HG03354 (cell line): ENCODE data around the gene CELSR1.

Experiments used
- ATAC-seq: cut with Tn5 transposase; IDR thresholded peaks from one replicate; pipeline ENCODE4 v1.9.1; 2021; ENCODE audit warnings: mild to moderate bottlenecking; ENCODE audit not compliant: unreplicated experiment, poor library complexity, severe bottlenecking

CELSR1 gene

DNA sequence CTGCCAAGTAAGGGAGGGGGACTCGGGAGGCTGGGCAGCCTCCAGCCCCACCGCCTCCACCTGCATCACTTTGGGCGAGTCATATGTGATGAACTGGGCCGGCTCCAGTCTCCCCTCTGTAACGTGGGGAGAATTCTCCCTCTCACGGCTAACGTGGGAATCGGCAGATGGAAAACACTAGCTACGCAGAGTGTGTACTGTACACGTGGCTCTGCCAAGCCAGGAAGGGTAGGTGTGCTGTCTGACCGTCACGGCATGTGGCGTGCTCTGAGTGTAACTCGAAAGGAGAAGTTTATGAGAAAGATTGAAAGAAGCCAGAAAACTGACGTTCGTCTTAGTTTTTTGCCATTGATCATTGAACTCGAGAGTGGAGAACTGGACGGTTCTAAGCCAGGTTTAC is 188.2 kb downstream of the CELSR1 start:
- no peak for ATAC-seq

DNA sequence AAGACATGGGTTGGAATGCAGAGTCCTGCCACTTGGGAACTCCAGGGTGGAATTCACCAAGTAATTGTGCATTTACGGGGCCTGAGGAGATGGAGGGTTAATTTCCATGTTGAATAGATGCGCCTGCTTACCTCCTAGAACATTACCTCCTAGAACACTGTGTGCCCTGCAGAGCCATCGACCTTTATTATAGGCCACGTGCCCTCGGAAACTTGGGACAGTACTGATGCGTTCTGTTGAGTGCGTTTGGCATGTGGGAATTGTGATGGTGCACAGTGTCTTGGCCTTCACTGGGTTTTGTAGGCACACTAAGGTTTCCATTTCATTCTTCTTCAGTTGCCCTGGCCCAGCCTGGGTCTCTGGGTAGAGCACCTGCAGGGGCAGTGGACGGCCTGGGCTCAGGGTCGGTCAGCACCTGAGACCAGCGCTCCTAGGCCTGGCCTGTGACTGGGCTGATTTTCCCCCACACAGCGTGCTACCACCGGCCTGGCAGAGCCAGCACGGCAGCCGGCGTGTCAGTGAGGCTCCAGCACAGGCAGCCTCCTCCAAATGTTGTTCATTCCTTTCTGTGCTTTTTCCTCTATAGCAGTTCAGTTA is 189.2 kb downstream of the CELSR1 start:
- ATAC-seq: no peak

GRCh38 chr22:46347646-46348045 is 189.8 kb downstream of the CELSR1 start:
- ATAC-seq: no peak

GRCh38 chr22:46346680-46347405 is 190.6 kb downstream of the CELSR1 start:
- ATAC-seq: no peak

- no peak for ATAC-seq
Measured at GRCh38 chr22:46340676-46341075, 196.7 kb downstream of the CELSR1 start.

DNA sequence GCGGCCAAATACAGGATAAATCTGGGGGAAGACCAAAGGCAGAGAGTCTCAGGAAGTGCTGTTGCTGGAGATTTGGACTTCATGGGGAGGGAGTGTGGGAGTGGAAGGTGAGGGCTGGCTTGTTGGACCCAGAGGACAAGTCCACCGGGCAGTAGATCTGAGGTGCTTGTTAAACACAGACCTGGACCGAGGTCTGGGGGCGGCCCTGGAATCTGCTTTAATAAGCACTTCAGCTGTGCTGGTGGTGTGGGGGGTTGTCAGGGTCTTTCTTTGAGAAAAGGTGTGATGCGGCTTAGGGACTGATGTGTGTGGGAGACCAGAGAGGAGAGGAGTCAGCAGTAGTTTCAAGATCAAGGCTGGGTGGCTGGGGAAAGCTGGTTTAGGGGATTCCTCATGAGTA is 197.5 kb downstream of the CELSR1 start:
- ATAC-seq: no peak

GRCh38 chr22:46338636-46339035 is 198.8 kb downstream of the CELSR1 start:
- no peak for ATAC-seq

- no peak for ATAC-seq
Measured at GRCh38 chr22:46337870-46338269, 199.6 kb downstream of the CELSR1 start.

GRCh38 chr22:46336119-46337078 is 201.0 kb downstream of the CELSR1 start:
- peak; percentile 19 for ATAC-seq

DNA sequence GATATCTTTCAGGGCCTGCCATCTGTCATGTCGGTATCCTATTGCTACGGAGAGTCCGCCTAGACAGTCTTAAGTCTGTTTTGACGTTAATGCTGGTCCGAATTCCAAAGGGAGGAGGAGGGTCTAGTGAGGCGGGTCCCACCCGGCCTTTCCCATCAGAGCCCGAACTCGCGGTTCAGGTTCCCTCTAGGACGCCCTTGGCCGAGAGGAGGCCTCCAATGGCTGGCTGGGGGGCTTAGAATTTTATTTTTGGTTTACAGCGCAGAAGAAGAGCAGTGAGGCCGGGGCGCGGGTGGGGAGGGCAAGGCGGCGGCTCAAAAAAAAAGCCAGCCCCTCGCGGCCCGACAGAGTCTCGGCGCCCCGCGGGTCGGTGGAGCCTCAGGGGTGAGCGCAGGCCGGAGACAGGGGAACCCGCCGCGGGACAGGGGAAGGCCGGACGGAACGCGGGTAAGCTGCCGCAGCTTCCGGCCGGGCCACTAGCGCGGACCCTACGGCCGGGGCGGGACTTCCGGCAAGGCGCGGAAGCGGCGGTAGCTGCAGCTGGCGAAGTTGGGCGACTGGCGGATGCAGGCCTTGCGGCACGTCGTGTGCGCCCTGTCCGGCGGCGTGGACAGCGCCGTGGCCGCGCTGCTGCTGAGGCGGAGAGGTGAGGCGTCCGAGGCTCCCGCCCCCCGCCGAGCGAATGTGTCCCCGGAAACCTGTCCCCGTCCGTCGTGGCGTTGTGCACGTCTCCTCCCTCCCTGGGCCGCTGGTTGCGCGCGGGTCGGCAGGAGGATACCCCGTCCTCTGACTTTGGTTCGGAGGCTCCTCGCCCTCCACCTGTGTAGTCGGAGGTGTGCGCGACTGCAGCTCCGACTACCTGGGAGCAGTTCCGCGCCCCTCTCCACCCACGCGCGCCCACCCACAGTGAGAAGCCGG is 202.0 kb downstream of the CELSR1 start, which contains the start of gene TRMU:
TRMU (plus strand) TSS at position 514 of the 918 bp plus-strand sequence; CDS start at position 565, 51 bp downstream.
- peak; percentile 86 for ATAC-seq

- no peak for ATAC-seq
Measured at GRCh38 chr22:46331496-46331895, 205.9 kb downstream of the CELSR1 start.

- ATAC-seq: no peak
Measured at GRCh38 chr22:46330426-46330825, 207.0 kb downstream of the CELSR1 start.

- no peak for ATAC-seq
Measured at GRCh38 chr22:46329616-46330015, 207.8 kb downstream of the CELSR1 start.

DNA sequence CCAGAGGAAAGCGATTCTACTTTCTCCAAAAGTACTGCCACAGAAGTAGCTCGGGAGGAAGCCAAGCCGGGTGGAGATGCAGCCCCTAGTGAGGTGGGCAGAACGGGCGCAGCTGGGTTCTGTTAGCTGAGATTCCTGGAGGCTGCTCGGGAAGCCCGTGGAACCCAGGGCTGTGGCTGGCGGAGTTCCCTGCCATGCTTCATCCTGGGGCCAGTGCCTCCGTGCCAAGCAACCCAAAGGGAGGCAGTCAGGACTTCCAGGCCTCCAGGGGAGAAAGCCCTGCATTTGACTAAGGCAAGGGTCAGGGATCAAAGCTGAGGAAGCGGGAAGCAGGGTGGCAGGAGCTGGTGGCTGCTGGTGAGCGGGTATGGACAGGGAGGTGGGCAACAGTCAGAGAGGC is 208.6 kb downstream of the CELSR1 start:
- no peak for ATAC-seq

GRCh38 chr22:46327691-46328465 is 209.5 kb downstream of the CELSR1 start:
- ATAC-seq: no peak

DNA sequence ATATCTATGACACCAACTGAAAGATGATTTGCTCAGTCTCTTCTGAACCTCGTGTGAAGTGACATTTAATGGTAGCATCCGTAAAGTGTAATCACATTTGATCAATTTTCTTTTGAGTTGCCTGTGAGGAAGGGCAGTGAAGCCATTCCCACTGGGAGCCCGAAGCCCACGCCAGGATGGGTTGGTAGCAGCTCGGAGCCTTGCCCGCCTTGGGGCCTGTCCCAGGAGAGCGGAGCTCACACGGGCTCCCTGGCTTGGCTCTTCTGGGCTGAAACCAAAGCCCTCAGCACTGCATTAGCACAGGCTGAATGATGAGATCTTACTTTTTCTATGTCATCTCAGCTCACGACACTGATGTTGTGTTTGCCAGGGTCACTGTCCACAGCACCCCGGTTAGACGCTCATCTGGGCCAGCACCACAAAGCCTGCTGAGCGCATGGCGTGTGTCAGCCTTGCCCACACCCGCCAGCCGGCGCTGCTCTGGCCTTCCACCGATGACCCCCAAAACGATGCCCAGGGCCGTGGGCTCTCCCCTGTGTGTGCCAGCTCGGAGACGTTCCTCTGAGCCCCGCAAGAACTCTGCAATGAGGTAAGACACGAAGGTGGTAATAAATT is 211.2 kb downstream of the CELSR1 start:
- no peak for ATAC-seq

DNA sequence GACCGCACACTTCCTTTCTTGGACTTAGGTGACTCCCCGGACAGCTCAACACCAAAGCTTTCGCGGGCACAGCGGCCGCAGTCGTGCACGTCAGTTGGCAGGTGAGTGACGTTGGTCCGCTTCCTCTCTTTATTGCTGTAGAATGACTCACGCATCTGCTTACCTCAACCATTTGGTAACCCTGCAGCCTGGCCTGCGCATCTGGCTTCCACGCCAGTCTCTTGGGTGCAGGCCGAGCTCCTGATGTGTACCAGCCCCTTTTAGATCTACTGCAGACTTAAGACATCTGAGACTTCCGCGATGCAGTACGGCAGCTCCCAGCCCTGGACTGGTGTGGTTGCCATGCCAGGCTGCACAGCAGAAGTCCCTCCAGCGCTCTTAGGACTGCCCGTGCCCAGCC is 214.3 kb downstream of the CELSR1 start:
- no peak for ATAC-seq

- no peak for ATAC-seq
Measured at GRCh38 chr22:46322711-46323110, 214.7 kb downstream of the CELSR1 start.
